HS-5 (cell line): Measurements from ENCODE around the gene SELENOW.
"Not testable (repeated sequence)": the region's sequence is repeated elsewhere in the genome, so short reads cannot be mapped to it uniquely, and the experiment has no call there.

Experiments
- DNase-seq: peaks from one replicate; pipeline ENCODE4 v3.0.0-alpha.2; 2012; ENCODE audit warnings: low read depth

The SELENOW gene

DNA sequence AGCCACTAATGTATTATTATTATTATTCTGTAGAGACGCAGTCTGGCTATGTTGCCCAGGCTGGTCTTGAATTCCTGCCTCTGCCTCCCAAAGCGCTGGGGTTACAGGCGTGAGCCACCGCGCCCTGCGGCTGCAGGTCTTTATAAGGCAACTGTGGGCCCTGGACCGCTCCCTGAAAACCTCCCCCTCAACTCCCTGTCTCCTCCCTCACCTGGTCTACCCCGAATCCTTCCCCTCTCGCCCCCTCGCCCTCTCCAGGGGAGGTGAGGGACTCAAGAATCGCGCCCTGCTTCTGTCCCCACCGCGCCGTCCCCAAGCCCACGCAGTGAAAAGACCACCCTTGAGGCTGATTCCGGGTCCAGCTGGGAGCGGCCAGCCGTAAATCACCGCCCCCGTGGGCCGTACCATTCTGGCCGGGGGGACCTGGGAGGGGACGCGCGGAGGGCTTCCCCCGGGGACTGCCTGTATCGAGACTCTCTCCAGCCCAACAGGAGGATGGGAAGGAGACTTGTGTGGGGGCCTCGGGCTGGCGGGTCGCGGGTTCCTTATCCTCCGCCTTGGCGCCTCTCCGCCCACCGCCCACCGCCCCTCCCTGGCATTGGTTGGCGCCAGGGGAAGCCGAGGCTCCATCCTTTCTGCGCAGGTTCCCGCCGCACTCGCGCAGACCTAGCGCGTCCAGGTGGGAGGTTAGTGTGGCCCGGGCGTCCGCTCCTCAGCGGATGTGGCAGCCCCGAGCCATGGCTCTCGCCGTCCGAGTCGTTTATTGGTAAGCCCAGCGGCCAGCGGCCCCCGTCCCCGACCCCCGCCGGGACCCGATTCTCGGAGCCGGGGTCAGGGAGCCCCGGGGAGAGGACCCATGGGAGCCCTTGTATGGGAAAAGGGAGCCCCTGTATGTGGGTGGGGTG is at the start of gene SELENOW:
Gene SELENOW (plus strand): TSS at position 655 of the 905 bp plus-strand sequence. CDS start 83 bp downstream, at position 738.
- DNase-seq = peak; percentile 53

GRCh38 chr19:47729468-47729798 is 49.1 kb upstream of the SELENOW start:
- DNase-seq = no peak

DNA sequence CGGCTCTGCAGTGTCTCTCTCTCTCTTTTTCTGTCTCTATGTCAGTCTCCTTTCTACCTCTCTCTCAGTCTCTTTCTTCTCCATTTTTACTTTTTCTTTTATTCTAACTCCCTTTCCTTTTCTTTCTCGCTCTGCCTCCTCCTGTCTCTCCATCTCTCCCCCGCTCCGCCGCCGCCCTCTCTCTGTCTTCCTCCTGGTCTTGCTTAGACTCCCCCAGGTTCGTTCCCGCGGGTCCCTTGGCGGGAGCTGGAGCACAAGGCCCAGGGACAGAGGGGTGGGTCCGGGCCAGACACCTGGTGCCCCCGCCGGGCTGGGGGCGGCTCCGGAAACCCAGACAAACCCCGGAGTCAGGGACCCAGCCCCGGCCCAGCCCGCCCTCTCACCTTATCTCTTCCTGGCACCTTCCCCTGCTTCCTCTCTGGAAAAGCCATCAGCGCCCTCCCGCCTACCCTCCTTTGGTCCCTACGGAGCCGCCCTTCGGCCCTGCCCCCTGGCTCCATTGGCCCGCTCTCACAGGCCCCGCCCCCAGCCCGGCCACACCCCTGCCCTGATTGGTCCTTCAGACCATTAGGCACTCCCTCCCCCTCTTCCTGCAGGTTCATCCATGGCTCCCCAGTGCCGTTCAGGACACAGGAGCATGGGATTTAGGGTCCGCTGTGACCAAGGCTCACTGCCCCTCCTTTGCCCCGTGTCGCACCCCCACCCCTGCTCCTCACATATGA is 48.5 kb upstream of the SELENOW start:
- DNase-seq = no peak

- no peak for DNase-seq
Observed at GRCh38 chr19:47730521-47730889, 48.0 kb upstream of the SELENOW start.

GRCh38 chr19:47730910-47731309 is 47.6 kb upstream of the SELENOW start:
- no peak for DNase-seq

DNA sequence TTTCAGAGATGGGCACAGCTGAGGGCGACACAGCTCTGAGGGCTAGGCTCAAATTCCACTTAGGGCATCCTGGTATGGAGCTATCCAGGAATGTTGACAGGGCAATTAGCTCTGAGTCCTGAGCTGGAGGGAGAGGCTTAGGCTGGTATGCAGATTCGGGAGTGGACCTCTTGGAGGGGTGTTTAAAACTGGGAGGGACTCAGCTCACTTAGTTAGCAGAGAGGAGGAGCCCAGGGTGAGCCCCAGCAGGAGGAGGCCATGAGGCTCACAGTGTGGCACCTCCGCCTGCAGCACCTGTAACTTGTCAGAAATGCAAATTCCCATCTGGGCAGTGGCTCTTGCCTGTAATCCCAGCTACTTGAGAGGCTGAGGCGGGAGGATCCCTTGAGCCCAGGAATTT is 43.4 kb upstream of the SELENOW start:
- DNase-seq = no peak

DNA sequence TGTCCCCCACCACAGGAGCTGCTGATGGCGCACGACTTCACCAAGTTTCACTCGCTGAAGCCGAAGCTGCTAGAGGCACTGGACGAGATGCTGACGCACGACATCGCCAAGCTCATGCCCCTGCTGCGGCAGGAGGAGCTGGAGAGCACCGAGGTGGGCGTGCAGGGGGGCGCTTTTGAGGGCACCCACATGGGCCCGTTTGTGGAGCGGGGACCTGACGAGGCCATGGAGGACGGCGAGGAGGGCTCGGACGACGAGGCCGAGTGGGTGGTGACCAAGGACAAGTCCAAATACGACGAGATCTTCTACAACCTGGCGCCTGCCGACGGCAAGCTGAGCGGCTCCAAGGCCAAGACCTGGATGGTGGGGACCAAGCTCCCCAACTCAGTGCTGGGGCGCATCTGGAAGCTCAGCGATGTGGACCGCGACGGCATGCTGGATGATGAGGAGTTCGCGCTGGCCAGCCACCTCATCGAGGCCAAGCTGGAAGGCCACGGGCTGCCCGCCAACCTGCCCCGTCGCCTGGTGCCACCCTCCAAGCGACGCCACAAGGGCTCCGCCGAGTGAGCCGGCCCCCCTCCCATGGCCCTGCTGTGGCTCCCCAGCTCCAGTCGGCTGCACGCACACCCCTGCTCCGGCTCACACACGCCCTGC is 37.5 kb upstream of the SELENOW start:
- DNase-seq = no peak

DNA sequence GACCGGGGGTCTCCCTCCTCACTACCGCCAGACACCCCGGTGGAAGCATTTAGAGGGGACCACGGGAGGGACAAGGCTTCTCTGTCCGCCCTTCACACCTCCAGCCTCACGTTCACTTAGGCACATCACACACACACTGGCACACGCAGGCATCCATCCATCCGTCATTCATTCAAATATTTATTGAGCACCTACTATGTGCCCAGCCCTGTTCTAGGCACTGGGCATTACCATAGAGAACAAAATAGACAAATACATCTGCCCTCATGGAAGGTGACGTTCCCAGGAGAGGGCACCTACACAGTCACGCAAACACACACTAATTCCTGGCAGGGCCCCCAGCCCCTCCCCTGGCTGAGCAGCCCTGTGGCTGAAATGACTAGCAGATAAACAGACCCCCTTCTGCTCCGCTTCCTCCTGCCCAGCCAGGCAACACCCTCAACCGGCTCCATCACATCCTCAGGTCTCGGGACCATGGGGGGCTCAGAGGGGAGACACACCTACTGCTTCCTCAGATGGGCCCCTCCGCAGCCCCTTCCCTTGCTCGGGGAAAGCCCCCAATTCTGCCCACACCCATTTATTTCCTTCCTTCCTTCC is 36.9 kb upstream of the SELENOW start:
- no peak for DNase-seq

DNA sequence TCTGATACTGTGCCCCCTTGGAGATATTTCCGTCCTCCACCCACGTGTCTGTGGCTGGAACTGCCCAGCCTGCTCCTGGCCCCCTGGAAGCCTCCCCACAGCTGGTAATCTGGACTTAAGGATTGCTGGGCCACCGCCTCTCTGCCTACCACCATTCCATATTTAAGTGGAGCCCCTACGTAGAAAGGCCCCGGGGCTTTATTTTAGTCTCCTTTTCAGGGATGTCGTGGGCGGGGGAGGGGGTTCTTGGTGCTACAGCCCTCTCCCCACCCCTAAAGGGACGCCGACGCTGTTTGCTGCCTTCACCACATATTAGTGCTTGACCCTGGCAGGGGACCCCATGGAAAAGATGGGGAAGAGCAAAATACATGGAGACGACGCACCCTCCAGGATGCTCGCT is 35.9 kb upstream of the SELENOW start:
- DNase-seq = no peak

- DNase-seq = peak; percentile 87
Observed at GRCh38 chr19:47745010-47745901, 33.2 kb upstream of the SELENOW start, which contains the start of gene NOP53. Gene NOP53, plus strand, starts transcription at chr19:47745546. Its CDS starts 14 bp downstream, at chr19:47745560.

DNA sequence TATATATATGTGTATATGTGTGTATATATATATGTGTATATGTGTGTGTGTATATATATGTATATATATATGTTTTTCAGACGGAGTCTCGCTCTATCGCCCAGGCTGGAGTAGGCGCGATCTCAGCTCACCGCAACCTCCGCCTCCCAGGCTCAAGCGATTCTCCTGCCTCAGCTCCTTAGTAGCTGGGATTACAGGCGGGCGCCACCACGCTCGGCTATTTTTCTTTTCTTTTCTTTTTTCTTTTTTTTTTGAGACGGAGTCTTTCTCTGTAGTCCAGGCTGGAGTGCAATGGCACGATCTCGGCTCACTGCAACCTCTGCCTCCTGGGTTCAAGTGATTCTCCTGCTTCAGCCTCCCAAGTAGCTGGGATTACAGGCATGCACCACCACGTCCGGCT is 32.4 kb upstream of the SELENOW start:
- DNase-seq = not testable (repeated sequence)

- DNase-seq = no peak
Observed at GRCh38 chr19:47749326-47749725, 29.2 kb upstream of the SELENOW start.

GRCh38 chr19:47750752-47751151 is 27.8 kb upstream of the SELENOW start:
- DNase-seq = no peak

GRCh38 chr19:47752440-47753211 is 25.9 kb upstream of the SELENOW start:
- no peak for DNase-seq

GRCh38 chr19:47754206-47755064 is 24.1 kb upstream of the SELENOW start:
- DNase-seq = no peak

GRCh38 chr19:47755065-47755761 is 23.3 kb upstream of the SELENOW start:
- DNase-seq = no peak

- DNase-seq = no peak
Observed at GRCh38 chr19:47755762-47756626, 22.5 kb upstream of the SELENOW start.

DNA sequence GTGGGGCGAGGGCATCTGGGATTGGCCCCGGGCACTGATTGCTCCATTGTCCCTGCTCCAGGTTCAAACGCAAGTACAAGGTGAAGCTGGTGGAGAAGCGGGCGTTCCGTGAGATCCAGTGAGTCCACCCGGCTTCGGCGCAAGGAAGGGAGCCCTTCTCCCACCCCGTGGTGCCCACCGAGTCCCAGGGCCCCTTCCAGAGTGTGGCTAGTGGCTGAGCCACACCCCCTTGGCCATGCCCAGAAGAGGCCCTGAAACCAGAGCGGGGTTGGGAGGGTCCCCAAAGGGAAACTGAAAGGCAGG is 21.9 kb upstream of the SELENOW start:
- DNase-seq = no peak
